Adrenal gland (tissue), 5 donors: ENCODE data around the gene STPG4.

Experiments used
- CTCF ChIP-seq, 6 experiments: fragments of 450-650 bp in 4 of 6; fragments of 200-600 bp in 2 of 6; sonication (generic) in 1 of 6; IDR thresholded peaks; 1 replicate in 5 of 6; 2 replicates in 1 of 6; pipeline versions ENCODE4 v1.5.1 to v1.8.0; 2016 to 2021; ENCODE audit warnings: antibody characterized with exemption in 6 of 6, mild to moderate bottlenecking in 2 of 6, moderate library complexity in 1 of 6
- POLR2A ChIP-seq, 2 donors: fragments of 450-650 bp; IDR thresholded peaks; one replicate each; pipeline ENCODE4 v1.6.1; 2017; ENCODE audit warnings: antibody characterized with exemption in 2 of 2, mild to moderate bottlenecking in 2 of 2, moderate library complexity in 1 of 2
- donor health status: DM: no; HTN: no; CAD: no.

GRCh38 chr2:47086571-47086970 is 68.5 kb downstream of the STPG4 start:
- TF ChIP-seq POLR2A (IDR thresholded peaks at IDR 0.05) (no peak), CTCF (IDR thresholded peaks at IDR 0.05) (no peak)
